GM20000 (cell line): ENCODE results near the gene CHAD.
"Not testable (repeated sequence)": the region's sequence is repeated elsewhere in the genome, so short reads cannot be mapped to it uniquely, and the experiment has no call there.

ENCODE experiments used
- DNase-seq: peaks from one replicate; pipeline ENCODE4 v3.0.0; 2012; ENCODE audit warnings: low spot score
- CTCF ChIP-seq: IDR thresholded peaks from 2 replicates; pipeline ENCODE4 v1.5.1; 2012; ENCODE audit warnings: mild to moderate bottlenecking, control low read depth; ENCODE audit errors: extremely low read depth, missing control alignments

The CHAD gene

GRCh38 chr17:50477976-50478375 lies 9.3 kb upstream of the CHAD start:
- DNase-seq: no peak
- no peak for TF ChIP-seq CTCF

GRCh38 chr17:50476545-50477315 lies 8.1 kb upstream of the CHAD start:
- TF ChIP-seq CTCF: no peak
- DNase-seq: no peak

- DNase-seq: not testable (repeated sequence)
Measured at GRCh38 chr17:50475775-50476544, 7.3 kb upstream of the CHAD start.

GRCh38 chr17:50475362-50475761 lies 6.7 kb upstream of the CHAD start:
- TF ChIP-seq CTCF: no peak
- DNase-seq: no peak

- TF ChIP-seq CTCF: no peak
- no peak for DNase-seq
Measured at GRCh38 chr17:50474523-50474922, 5.8 kb upstream of the CHAD start.

- no peak for TF ChIP-seq CTCF
- DNase-seq: no peak
Measured at GRCh38 chr17:50473901-50474300, 5.2 kb upstream of the CHAD start.

- DNase-seq: not testable (repeated sequence)
Measured at GRCh38 chr17:50472761-50473161, 4.1 kb upstream of the CHAD start.

- DNase-seq: no peak
- no peak for TF ChIP-seq CTCF
Measured at GRCh38 chr17:50472286-50472685, 3.6 kb upstream of the CHAD start.
